Prostate gland (tissue), 2 donors: Measurements from ENCODE around the gene KLK11. TPM values are rescaled to one million over a fixed set of nuclear protein-coding genes. Genes with fewer than 3 reads are reported as not detected.

Experiments used
- DNase-seq: peaks from one replicate; pipeline ENCODE4 v3.0.0-alpha.2; 2019; ENCODE audit warnings: low spot score
- H3K27ac ChIP-seq, 2 donors: fragments of 200-600 bp; sonication (generic); 2 replicates each; pipeline ENCODE4 v1.5.1; 2017 to 2019
- H3K27me3 ChIP-seq: fragments of 200-600 bp; sonication (generic); replicated peaks from 2 replicates; pipeline ENCODE4 v1.5.1; 2019; ENCODE audit not compliant: insufficient read depth
- H3K36me3 ChIP-seq, 2 donors: fragments of 200-600 bp; sonication (generic); 1 replicate in 1 of 2; 2 replicates in 1 of 2; pipeline versions ENCODE4 v1.5.1 to v1.8.1; 2017 to 2019
- H3K4me1 ChIP-seq: fragments of 200-600 bp; sonication (generic); replicated peaks from 2 replicates; pipeline ENCODE4 v1.5.1; 2019
- H3K4me3 ChIP-seq, 2 donors: fragments of 200-600 bp; sonication (generic); 2 replicates each; pipeline ENCODE4 v1.5.1; 2017 to 2019
- H3K9me3 ChIP-seq: fragments of 200-600 bp; sonication (generic); 2 replicates; pipeline ENCODE4 v1.5.1; 2017
- POLR2A ChIP-seq: fragments of 450-650 bp; IDR thresholded peaks from one replicate; pipeline ENCODE4 v1.6.1; 2016; ENCODE audit warnings: antibody characterized with exemption, mild to moderate bottlenecking
- POLR2AphosphoS5 ChIP-seq: sonication (generic); formaldehyde crosslinking; IDR thresholded peaks from one replicate; pipeline ENCODE4 v1.6.1; 2017; ENCODE audit warnings: antibody characterized with exemption
- WGBS: methylation state at CpG from one replicate; pipeline ENCODE4 v1.1.5; 2018; 5-methylcytosine and 5-hydroxymethylcytosine counted together
- intact Hi-C: fragments of 100-400 bp; cut with DNase I; formaldehyde crosslinking; loops from one replicate; pipeline ENCODE4 v1.14.2; 2022
- total RNA-seq, 2 donors: library from RNA; depleted of rRNA; stranded (reverse); fragments of >200 nt; gene quantifications; one replicate each; pipeline ENCODE4 v1.1.0, GENCODE V29; 2016
- TF ChIP-seq, protein P1 (sequence below), 4 experiments: fragments of 200-600 bp in 2 of 4; fragments of 450-650 bp in 2 of 4; sonication (generic) in 2 of 4; IDR thresholded peaks; 1 replicate in 3 of 4; 2 replicates in 1 of 4; pipeline ENCODE4 v1.5.1; 2016 to 2019; ENCODE audit warnings: antibody characterized with exemption in 4 of 4, mild to moderate bottlenecking in 2 of 4, moderate library complexity in 2 of 4

Gene KLK11
- total RNA-seq, 2 donors from 2014 or later: 67.7 to 315 TPM

DNA sequence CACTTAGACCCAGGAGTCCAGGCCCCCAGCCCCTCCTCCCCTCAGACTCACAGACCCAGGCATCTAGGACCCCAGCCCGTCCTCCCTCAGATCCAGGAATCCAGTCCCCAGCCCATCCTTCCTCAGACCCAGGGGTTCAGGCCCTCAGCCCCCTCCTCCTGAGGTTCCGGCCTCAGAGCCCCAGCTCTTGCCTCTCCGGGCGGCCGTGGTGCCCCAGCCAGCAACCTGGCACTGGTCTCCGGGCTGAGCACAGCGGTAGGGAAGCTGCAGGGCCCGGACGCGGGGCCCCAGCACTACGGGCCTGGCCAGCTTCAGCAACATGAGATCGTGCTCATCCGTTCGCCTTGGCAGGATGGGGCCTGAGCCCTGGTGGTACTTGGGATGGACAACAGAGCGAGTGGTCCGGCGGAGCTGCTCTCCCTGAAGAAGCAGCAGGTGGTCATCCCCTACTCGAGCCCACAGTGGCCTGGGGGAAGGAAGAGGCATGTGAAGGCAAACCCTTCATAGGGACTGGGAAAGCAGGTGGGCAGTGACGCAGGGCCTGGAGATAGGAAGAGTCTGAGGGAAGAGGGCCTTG, 10.6 kb downstream of the KLK11 start:
- H3K27me3 ChIP-seq: no peaks in the 10 kb centered on the region
- no peak overlapping the region for H3K4me3 ChIP-seq
- no peaks in the 10 kb centered on the region for H3K9me3 ChIP-seq
- 85% methylated on average over 19 of the region's 19 CpGs for WGBS
- intact Hi-C loops: no loop called here
- no peak for DNase-seq
- no peak overlapping the region for H3K27ac ChIP-seq
- TF ChIP-seq POLR2AphosphoS5 (no peak), POLR2A (no peak)
- TF ChIP-seq, protein P1, sequence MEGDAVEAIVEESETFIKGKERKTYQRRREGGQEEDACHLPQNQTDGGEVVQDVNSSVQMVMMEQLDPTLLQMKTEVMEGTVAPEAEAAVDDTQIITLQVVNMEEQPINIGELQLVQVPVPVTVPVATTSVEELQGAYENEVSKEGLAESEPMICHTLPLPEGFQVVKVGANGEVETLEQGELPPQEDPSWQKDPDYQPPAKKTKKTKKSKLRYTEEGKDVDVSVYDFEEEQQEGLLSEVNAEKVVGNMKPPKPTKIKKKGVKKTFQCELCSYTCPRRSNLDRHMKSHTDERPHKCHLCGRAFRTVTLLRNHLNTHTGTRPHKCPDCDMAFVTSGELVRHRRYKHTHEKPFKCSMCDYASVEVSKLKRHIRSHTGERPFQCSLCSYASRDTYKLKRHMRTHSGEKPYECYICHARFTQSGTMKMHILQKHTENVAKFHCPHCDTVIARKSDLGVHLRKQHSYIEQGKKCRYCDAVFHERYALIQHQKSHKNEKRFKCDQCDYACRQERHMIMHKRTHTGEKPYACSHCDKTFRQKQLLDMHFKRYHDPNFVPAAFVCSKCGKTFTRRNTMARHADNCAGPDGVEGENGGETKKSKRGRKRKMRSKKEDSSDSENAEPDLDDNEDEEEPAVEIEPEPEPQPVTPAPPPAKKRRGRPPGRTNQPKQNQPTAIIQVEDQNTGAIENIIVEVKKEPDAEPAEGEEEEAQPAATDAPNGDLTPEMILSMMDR (IDR thresholded peaks at IDR 0.05): no peak
- H3K36me3 ChIP-seq: no peaks in the 10 kb centered on the region
- H3K4me1 ChIP-seq: no peaks in the 10 kb centered on the region

DNA sequence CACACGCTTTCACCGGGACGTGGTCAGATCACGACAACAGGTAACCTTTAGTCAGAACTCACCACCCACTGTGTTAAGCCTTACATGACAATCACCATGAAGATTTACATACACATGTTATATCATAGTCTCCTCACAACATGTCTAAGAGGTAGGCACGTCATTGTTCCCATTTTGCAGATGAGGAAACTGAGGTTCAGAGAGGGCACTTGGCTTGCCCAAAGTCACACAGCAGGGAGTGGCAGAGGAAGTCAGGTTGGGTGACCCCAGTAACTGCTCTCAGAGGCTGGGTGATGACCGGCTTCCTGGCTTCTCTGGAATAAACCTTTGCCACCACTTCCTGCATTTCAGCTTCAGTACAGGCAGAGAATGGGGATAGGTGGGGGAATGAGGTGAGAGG, 12.2 kb downstream of the KLK11 start:
- Histone ChIP-seq H3K4me3 (no peak overlapping the region), H3K27me3 (no peaks in the 10 kb centered on the region), H3K36me3 (no peaks in the 10 kb centered on the region), H3K4me1 (no peaks in the 10 kb centered on the region), H3K9me3 (no peaks in the 10 kb centered on the region), H3K27ac (no peak overlapping the region)
- TF ChIP-seq POLR2AphosphoS5 (no peak), POLR2A (no peak)
- TF ChIP-seq, protein P1 (IDR thresholded peaks at IDR 0.05): no peak
- DNase-seq: no peak
- intact Hi-C loops: no loop called here
- 93% methylated on average over 6 of the region's 6 CpGs for WGBS

DNA sequence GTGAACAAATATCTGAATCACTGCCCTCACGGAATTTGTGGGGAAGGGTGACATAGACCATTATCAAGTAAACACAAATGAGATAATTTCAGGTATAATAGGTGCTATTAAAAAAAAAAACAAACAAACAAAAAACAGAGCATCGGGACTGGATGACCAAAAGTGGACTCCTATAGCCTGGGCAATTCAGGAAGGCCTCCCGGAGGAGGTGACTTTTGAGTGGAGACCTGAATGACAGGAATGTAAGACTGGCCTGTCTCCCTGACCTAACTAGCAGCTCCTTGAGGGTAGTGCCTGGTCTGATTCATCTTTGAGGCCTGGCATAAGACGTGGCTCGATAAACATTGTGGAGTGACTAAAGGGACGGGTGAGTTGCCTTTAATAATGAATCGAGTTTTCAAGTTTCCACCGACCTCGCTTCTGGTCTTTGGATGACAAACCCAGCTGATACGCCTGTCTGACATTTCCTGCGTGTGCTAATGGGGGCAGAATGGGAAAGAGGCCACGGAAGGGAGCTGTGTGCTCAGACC, 13.7 kb downstream of the KLK11 start:
- Histone ChIP-seq H3K4me1 (no peaks in the 10 kb centered on the region), H3K27me3 (no peaks in the 10 kb centered on the region), H3K36me3 (no peaks in the 10 kb centered on the region), H3K27ac (no peak overlapping the region), H3K9me3 (no peaks in the 10 kb centered on the region), H3K4me3 (no peak overlapping the region)
- intact Hi-C loops: no loop called here
- WGBS: 75% methylated on average over 12 of the region's 12 CpGs
- TF ChIP-seq, protein P1 (IDR thresholded peaks at IDR 0.05): no peak
- no peak for TF ChIP-seq POLR2A
- TF ChIP-seq POLR2AphosphoS5: no peak
- DNase-seq: no peak

DNA sequence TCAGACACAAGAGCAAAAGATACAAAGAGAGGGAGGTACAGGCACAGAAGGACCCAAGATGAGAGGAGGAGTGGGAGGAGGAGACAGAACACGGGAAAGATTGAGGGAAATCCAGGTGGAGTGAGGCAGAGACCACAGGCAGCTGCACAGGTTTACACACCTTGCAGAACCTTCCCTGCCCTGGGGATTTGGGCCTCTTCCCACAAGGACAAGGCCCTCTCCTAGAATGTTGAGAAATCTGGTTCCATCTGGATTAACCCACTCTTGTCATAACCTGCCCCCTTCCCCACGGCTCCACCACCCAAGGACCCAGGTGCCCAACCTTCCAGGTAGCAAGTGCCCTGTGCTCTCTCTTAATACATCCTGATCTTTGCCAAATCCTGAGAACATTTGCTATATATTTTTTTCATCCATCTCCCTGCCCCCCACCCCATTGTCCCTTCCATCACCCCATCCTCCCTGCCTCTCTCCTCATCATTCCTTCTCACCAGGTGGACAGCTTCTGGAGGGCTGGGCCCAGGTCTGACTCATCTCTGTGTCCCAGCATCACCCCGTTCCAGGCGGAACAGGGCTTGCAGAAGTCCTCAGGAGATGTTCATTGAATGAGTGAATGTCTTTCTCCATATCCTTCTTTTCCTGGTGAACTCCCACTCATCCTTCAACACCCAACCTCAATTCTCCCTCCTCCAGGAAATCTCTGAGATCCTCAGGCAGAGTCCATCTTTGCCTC, 16.2 kb downstream of the KLK11 start:
- intact Hi-C loops: no loop called here
- no peaks in the 10 kb centered on the region for H3K36me3 ChIP-seq
- 60% methylated on average over 4 of the region's 4 CpGs for WGBS
- peaks cover 5% of the 10 kb centered on the region for H3K27me3 ChIP-seq
- no peaks in the 10 kb centered on the region for H3K4me1 ChIP-seq
- H3K4me3 ChIP-seq: no peak overlapping the region
- TF ChIP-seq POLR2AphosphoS5: no peak
- TF ChIP-seq, protein P1 (IDR thresholded peaks at IDR 0.05): no peak
- no peak for TF ChIP-seq POLR2A
- no peaks in the 10 kb centered on the region for H3K9me3 ChIP-seq
- DNase-seq: no peak
- H3K27ac ChIP-seq: no peak overlapping the region
